Thoracic aorta (tissue), 2 donors: Measurements from ENCODE around the gene ANP32E. TPM values are rescaled to one million over a fixed set of nuclear protein-coding genes. Genes with fewer than 3 reads are reported as not detected.

Experiments
- ATAC-seq: fragments of 150-250 bp; one replicate; pipeline ENCODE4 v1.8.0; 2017; ENCODE audit warnings: low read depth; ENCODE audit not compliant: insufficient number of reproducible peaks, low FRiP score
- DNase-seq: peaks from one replicate; pipeline ENCODE4 v3.0.0-alpha.2; 2020; ENCODE audit warnings: low spot score
- H3K27ac ChIP-seq, 2 donors: fragments of 200-600 bp; sonication (generic); 1 replicate in 1 of 2; 2 replicates in 1 of 2; pipeline ENCODE4 v1.5.1; 2016; ENCODE audit warnings: mild to moderate bottlenecking in 2 of 2, moderate library complexity in 2 of 2
- H3K27me3 ChIP-seq: fragments of 200-600 bp; sonication (generic); replicated peaks from 2 replicates; pipeline ENCODE4 v1.6.0; 2016; ENCODE audit warnings: mild to moderate bottlenecking; ENCODE audit not compliant: insufficient read depth
- H3K36me3 ChIP-seq: fragments of 200-600 bp; sonication (generic); one replicate; pipeline ENCODE4 v1.5.1; 2016
- H3K4me1 ChIP-seq, 2 donors: fragments of 200-600 bp; sonication (generic); 1 replicate in 1 of 2; 2 replicates in 1 of 2; pipeline versions ENCODE4 v1.5.1 to v1.6.0; 2016; ENCODE audit warnings: low read depth in 2 of 2, mild to moderate bottlenecking in 1 of 2; ENCODE audit not compliant: control insufficient read depth in 1 of 2
- H3K4me3 ChIP-seq: fragments of 200-600 bp; sonication (generic); 2 replicates; pipeline ENCODE4 v1.5.1; 2016; ENCODE audit warnings: mild to moderate bottlenecking
- H3K9me3 ChIP-seq: fragments of 200-600 bp; sonication (generic); 2 replicates; pipeline ENCODE4 v1.5.1; 2016
- CTCF ChIP-seq: fragments of 200-600 bp; sonication (generic); IDR thresholded peaks from one replicate; pipeline ENCODE4 v1.5.1; 2019; ENCODE audit warnings: antibody characterized with exemption
- total RNA-seq, 2 donors: library from RNA; depleted of rRNA; stranded (reverse); fragments of >200 nt; gene quantifications; one replicate each; pipeline versions ENCODE4 v1.1.0 to v1.2.3, GENCODE V29; 2016

Gene ANP32E
- total RNA-seq, 2 donors from 2014 or later, result 10.7 to 22.2 TPM

- Histone ChIP-seq H3K27ac (no peak overlapping the region), H3K4me1 (peaks cover 5 to 26% of the 10 kb centered on the region in 2 donors), H3K27me3 (no peaks in the 10 kb centered on the region), H3K36me3 (no peaks in the 10 kb centered on the region), H3K9me3 (no peaks in the 10 kb centered on the region), H3K4me3 (no peak overlapping the region)
- DNase-seq (no peak), ATAC-seq (no peak)
- TF ChIP-seq CTCF, result peak; percentile 80
Measured at GRCh38 chr1:150168960-150169601, 66.8 kb downstream of the ANP32E start.

Other genes with a start within 250 kb of the ANP32E start
- gene OTUD7B, start 225.4 kb downstream of the ANP32E start, total RNA-seq, result 10 to 100 TPM; 29.9 to 30.6 TPM
- 10 to 100 TPM; 46.2 to 68.9 TPM for gene VPS45, start 168.3 kb downstream of the ANP32E start, total RNA-seq
- 100 to 1,000 TPM; 106 to 125 TPM for gene PLEKHO1, start 86.2 kb downstream of the ANP32E start, total RNA-seq
- not detected for gene CA14, start 21.7 kb upstream of the ANP32E start, total RNA-seq
- gene APH1A, start 32.9 kb upstream of the ANP32E start, total RNA-seq, result 10 to 100 TPM; 77.5 to 84.5 TPM
- 10 to 100 TPM in 1 of 2 donors, 1 to 10 TPM in 1; 6.8 to 27.9 TPM for gene C1orf54, start 36.7 kb upstream of the ANP32E start, total RNA-seq
- gene CIART, start 46.4 kb upstream of the ANP32E start, total RNA-seq, result 1 to 10 TPM; 5.2 to 9.7 TPM
- 10 to 100 TPM; 30.1 to 39.5 TPM for gene MRPS21, start 57.7 kb upstream of the ANP32E start, total RNA-seq
- gene PRPF3, start 85.4 kb upstream of the ANP32E start, total RNA-seq, result 10 to 100 TPM; 61.3 to 66.5 TPM
- gene RPRD2, start 128.0 kb upstream of the ANP32E start, total RNA-seq, result 10 to 100 TPM; 19.5 to 28.4 TPM